ENCODE data around the gene KCTD2. TPM values are rescaled to one million over a fixed set of nuclear protein-coding genes. Genes with fewer than 3 reads are reported as not detected.

Gene KCTD2
- total and polyA plus RNA-seq, 8 donors: 9.9 to 25.8 (median 12.3) TPM

DNA sequence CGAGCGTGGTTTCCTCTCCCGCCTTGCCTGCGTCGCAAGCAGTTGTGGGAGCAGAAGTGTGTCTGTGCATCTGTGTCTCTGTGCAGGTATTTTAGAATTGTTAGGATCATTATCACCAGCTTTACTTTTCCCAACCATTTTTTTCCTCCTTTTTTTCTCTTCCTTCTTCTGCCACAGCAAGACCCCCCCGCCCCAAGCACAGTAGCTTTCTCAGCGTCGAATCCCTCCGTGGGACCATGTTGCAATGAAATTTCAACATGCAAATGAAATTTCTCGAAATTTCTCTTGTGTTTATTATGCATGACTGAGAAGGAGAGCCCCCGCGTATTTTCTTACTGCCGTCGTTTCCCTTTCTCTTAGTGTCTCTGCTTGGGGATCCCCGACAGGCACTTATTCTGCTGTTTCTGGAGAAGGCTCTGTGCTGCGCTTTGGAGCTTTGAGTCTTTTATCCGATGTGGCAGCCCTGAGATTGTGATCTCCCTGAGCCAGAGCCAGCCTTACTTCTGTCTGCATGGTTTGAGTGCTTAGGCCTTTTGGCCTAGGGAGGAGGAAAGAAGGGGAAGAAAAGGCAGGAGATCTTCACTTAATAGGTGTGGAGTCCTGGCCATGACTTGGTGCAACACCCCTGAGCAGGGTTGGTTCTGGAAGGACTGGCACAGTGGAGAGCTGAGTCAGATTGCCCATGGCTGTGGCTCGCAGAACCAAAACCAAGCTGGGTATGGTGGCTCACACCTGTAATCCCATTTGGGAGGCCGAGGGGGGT is 67.7 kb downstream of the KCTD2 start:
- Histone ChIP-seq H3K27me3 (no peaks in the 10 kb centered on the region), H3K4me1 (peaks cover 23 to 67% (median 50%) of the 10 kb centered on the region in 4 donors), H3K36me3 (peaks cover 0 to 22% (median 8%) of the 10 kb centered on the region in 4 donors), H3K4me3 (peak overlapping the region; percentile 46 to 61 (median 48)), H3K27ac (peak overlapping the region; percentile 84 to 91 (median 87)), H3K9me3 (no peaks in the 10 kb centered on the region)
- WGBS, 5 donors: 39 to 49% (median 43%) methylated on average over 19 of the region's 19 CpGs
- TF ChIP-seq POLR2A (IDR thresholded peaks at IDR 0.05): no peak
- no peak for TF ChIP-seq POLR2AphosphoS5 (IDR thresholded peaks at IDR 0.05)
- TF ChIP-seq, protein P1, sequence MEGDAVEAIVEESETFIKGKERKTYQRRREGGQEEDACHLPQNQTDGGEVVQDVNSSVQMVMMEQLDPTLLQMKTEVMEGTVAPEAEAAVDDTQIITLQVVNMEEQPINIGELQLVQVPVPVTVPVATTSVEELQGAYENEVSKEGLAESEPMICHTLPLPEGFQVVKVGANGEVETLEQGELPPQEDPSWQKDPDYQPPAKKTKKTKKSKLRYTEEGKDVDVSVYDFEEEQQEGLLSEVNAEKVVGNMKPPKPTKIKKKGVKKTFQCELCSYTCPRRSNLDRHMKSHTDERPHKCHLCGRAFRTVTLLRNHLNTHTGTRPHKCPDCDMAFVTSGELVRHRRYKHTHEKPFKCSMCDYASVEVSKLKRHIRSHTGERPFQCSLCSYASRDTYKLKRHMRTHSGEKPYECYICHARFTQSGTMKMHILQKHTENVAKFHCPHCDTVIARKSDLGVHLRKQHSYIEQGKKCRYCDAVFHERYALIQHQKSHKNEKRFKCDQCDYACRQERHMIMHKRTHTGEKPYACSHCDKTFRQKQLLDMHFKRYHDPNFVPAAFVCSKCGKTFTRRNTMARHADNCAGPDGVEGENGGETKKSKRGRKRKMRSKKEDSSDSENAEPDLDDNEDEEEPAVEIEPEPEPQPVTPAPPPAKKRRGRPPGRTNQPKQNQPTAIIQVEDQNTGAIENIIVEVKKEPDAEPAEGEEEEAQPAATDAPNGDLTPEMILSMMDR (IDR thresholded peaks at IDR 0.05): no peak
- TF ChIP-seq EP300 (IDR thresholded peaks at IDR 0.05): no peak
- DNase-seq: no peak
- intact Hi-C loops (cut with DNase I; ENCODE audit: low total_unique reads): loop anchor here (10.0 kb wide), 1 partner anchor 60 kb away; no protein-coding TSS in a partner anchor

Small RNA genes lying within 50 kb of the gene (small RNA-seq; reads per million reads assigned to genes)
- gene AC111186.1 (0 reads per million in 4 donors), gene RF00019 (0 reads per million in 4 donors), gene RN7SL573P (0 reads per million in 4 donors), gene RNU6-362P (0 reads per million in 4 donors)

Other genes starting within 250 kb of the KCTD2 start
- under 1 TPM in 1 of 5 donors, not detected in 4; 0.55 TPM for gene GRIN2C, start 187.3 kb upstream of the KCTD2 start, total RNA-seq
- gene GRIN2C, start 187.3 kb upstream of the KCTD2 start, polyA plus RNA-seq: under 1 TPM in 1 of 3 donors, not detected in 2; 0.33 TPM
- gene FDXR, start 174.2 kb upstream of the KCTD2 start, total RNA-seq: 10 to 100 TPM in 3 of 5 donors, 1 to 10 TPM in 1, under 1 TPM in 1; 0.58 to 94.1 (median 15.4) TPM
- gene FDXR, start 174.2 kb upstream of the KCTD2 start, polyA plus RNA-seq: 10 to 100 TPM in 2 of 3 donors, 1 to 10 TPM in 1; 8.6 to 21.1 (median 12.5) TPM
- gene FADS6, start 153.6 kb upstream of the KCTD2 start, total RNA-seq: 1 to 10 TPM in 1 of 5 donors, not detected in 4; 1.8 TPM
- gene FADS6, start 153.6 kb upstream of the KCTD2 start, polyA plus RNA-seq: under 1 TPM in 1 of 3 donors, not detected in 2; 0.50 TPM
- under 1 TPM in 1 of 5 donors, not detected in 4; 0.18 TPM for gene USH1G, start 124.0 kb upstream of the KCTD2 start, total RNA-seq
- 1 to 10 TPM in 1 of 3 donors, not detected in 2; 1.0 TPM for gene USH1G, start 124.0 kb upstream of the KCTD2 start, polyA plus RNA-seq
- 1 to 10 TPM in 1 of 5 donors, not detected in 4; 3.2 TPM for gene OTOP2, start 123.0 kb upstream of the KCTD2 start, total RNA-seq
- under 1 TPM in 1 of 3 donors, not detected in 2; 0.15 TPM for gene OTOP2, start 123.0 kb upstream of the KCTD2 start, polyA plus RNA-seq
- gene OTOP3, start 111.3 kb upstream of the KCTD2 start, total RNA-seq: under 1 TPM in 1 of 5 donors, not detected in 4; 0.18 TPM
- gene OTOP3, start 111.3 kb upstream of the KCTD2 start, polyA plus RNA-seq: 1 to 10 TPM in 1 of 3 donors, not detected in 2; 2.6 TPM
- 100 to 1,000 TPM in 2 of 5 donors, 10 to 100 TPM in 3; 36.5 to 304 (median 94.5) TPM for gene HID1, start 74.5 kb upstream of the KCTD2 start, total RNA-seq
- gene HID1, start 74.5 kb upstream of the KCTD2 start, polyA plus RNA-seq: 10 to 100 TPM; 52.7 to 85.2 (median 69.5) TPM
- gene CDR2L, start 59.6 kb upstream of the KCTD2 start, total RNA-seq: 10 to 100 TPM in 4 of 5 donors, 1 to 10 TPM in 1; 4.8 to 78.8 (median 11.7) TPM
- 10 to 100 TPM in 1 of 3 donors, 1 to 10 TPM in 2; 4.4 to 18.9 (median 6.1) TPM for gene CDR2L, start 59.6 kb upstream of the KCTD2 start, polyA plus RNA-seq
- 10 to 100 TPM in 4 of 5 donors, 1 to 10 TPM in 1; 6.7 to 69.0 (median 29.2) TPM for gene MRPL58, start 34.6 kb upstream of the KCTD2 start, total RNA-seq
- 10 to 100 TPM; 42.1 to 57.1 (median 48.7) TPM for gene MRPL58, start 34.6 kb upstream of the KCTD2 start, polyA plus RNA-seq
- gene ATP5PD, start 256 bp upstream of the KCTD2 start, total RNA-seq: 100 to 1,000 TPM in 4 of 5 donors, 10 to 100 TPM in 1; 77.0 to 307 (median 205) TPM
- gene ATP5PD, start 256 bp upstream of the KCTD2 start, polyA plus RNA-seq: 100 to 1,000 TPM; 474 to 681 (median 546) TPM
- 100 to 1,000 TPM in 1 of 5 donors, 10 to 100 TPM in 4; 30.3 to 132 (median 57.1) TPM for gene SLC16A5, start 40.7 kb downstream of the KCTD2 start, total RNA-seq
- 1 to 10 TPM; 6.8 to 9.0 (median 7.9) TPM for gene SLC16A5, start 40.7 kb downstream of the KCTD2 start, polyA plus RNA-seq
- gene ARMC7, start 62.7 kb downstream of the KCTD2 start, total RNA-seq: 10 to 100 TPM in 4 of 5 donors, 1 to 10 TPM in 1; 2.2 to 26.8 (median 13.9) TPM
- 10 to 100 TPM in 2 of 3 donors, 1 to 10 TPM in 1; 9.6 to 10.8 (median 10.7) TPM for gene ARMC7, start 62.7 kb downstream of the KCTD2 start, polyA plus RNA-seq
- gene NT5C, start 84.5 kb downstream of the KCTD2 start, total RNA-seq: 100 to 1,000 TPM in 3 of 5 donors, 10 to 100 TPM in 2; 24.1 to 472 (median 150) TPM
- 100 to 1,000 TPM in 2 of 3 donors, 10 to 100 TPM in 1; 60.5 to 120 (median 117) TPM for gene NT5C, start 84.5 kb downstream of the KCTD2 start, polyA plus RNA-seq
- gene JPT1, start 107.3 kb downstream of the KCTD2 start, total RNA-seq: 100 to 1,000 TPM in 1 of 5 donors, 10 to 100 TPM in 3, 1 to 10 TPM in 1; 8.0 to 217 (median 61.9) TPM
- 100 to 1,000 TPM; 133 to 405 (median 227) TPM for gene JPT1, start 107.3 kb downstream of the KCTD2 start, polyA plus RNA-seq
- gene SUMO2, start 135.7 kb downstream of the KCTD2 start, total RNA-seq: 10 to 100 TPM; 10.7 to 88.1 (median 53.6) TPM
- 100 to 1,000 TPM in 2 of 3 donors, 10 to 100 TPM in 1; 66.0 to 141 (median 130) TPM for gene SUMO2, start 135.7 kb downstream of the KCTD2 start, polyA plus RNA-seq
- gene NUP85, start 158.5 kb downstream of the KCTD2 start, total RNA-seq: 100 to 1,000 TPM in 1 of 5 donors, 10 to 100 TPM in 4; 20.3 to 220 (median 29.2) TPM
- 10 to 100 TPM; 21.5 to 52.1 (median 37.3) TPM for gene NUP85, start 158.5 kb downstream of the KCTD2 start, polyA plus RNA-seq
- gene GGA3, start 214.4 kb downstream of the KCTD2 start, total RNA-seq: 10 to 100 TPM in 4 of 5 donors, 1 to 10 TPM in 1; 9.5 to 94.5 (median 58.5) TPM
- gene GGA3, start 214.4 kb downstream of the KCTD2 start, polyA plus RNA-seq: 10 to 100 TPM; 10.2 to 18.3 (median 11.8) TPM
- gene MRPS7, start 214.7 kb downstream of the KCTD2 start, total RNA-seq: 100 to 1,000 TPM in 1 of 5 donors, 10 to 100 TPM in 3, 1 to 10 TPM in 1; 6.7 to 136 (median 37.9) TPM
- gene MRPS7, start 214.7 kb downstream of the KCTD2 start, polyA plus RNA-seq: 10 to 100 TPM; 53.3 to 69.4 (median 69.0) TPM
- 10 to 100 TPM in 2 of 5 donors, 1 to 10 TPM in 3; 3.5 to 12.5 (median 7.7) TPM for gene MIF4GD, start 224.0 kb downstream of the KCTD2 start, total RNA-seq
- 10 to 100 TPM; 12.2 to 14.7 (median 12.9) TPM for gene MIF4GD, start 224.0 kb downstream of the KCTD2 start, polyA plus RNA-seq
- gene SLC25A19, start 242.2 kb downstream of the KCTD2 start, total RNA-seq: 10 to 100 TPM in 2 of 5 donors, 1 to 10 TPM in 3; 2.3 to 40.6 (median 6.4) TPM
- gene SLC25A19, start 242.2 kb downstream of the KCTD2 start, polyA plus RNA-seq: 10 to 100 TPM in 2 of 3 donors, 1 to 10 TPM in 1; 8.1 to 16.5 (median 11.7) TPM

All from stomach (tissue), 9 donors.